GM18519 (cell line): ENCODE results near the gene SCIN.

Source experiments
- ATAC-seq: cut with Tn5 transposase; IDR thresholded peaks from one replicate; pipeline ENCODE4 v1.9.1; 2021; ENCODE audit warnings: mild to moderate bottlenecking, moderate library complexity; ENCODE audit not compliant: unreplicated experiment, low FRiP score

SCIN gene

DNA sequence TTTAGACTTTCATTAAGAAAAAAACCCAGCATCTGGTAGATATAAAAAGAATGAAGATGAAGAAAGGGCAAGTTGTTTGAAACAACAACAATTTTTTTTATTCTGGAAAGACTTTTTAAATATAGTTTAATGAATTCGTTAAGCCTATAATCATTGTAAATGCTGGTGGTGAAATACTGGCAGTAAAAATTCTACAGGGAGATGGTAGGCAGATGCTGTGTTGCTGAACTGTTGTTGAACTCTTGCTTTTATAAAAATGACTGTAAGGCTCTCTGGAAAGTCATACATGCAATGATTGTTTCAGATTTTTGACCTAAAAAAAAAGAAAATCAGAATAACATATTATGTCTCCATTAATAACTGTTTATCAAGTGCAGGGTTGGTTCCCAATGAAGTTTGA is 39.0 kb downstream of the SCIN start:
- ATAC-seq, result no peak

GRCh38 chr7:12610899-12611298 is 40.4 kb downstream of the SCIN start:
- no peak for ATAC-seq

GRCh38 chr7:12612622-12613021 is 42.1 kb downstream of the SCIN start:
- no peak for ATAC-seq

DNA sequence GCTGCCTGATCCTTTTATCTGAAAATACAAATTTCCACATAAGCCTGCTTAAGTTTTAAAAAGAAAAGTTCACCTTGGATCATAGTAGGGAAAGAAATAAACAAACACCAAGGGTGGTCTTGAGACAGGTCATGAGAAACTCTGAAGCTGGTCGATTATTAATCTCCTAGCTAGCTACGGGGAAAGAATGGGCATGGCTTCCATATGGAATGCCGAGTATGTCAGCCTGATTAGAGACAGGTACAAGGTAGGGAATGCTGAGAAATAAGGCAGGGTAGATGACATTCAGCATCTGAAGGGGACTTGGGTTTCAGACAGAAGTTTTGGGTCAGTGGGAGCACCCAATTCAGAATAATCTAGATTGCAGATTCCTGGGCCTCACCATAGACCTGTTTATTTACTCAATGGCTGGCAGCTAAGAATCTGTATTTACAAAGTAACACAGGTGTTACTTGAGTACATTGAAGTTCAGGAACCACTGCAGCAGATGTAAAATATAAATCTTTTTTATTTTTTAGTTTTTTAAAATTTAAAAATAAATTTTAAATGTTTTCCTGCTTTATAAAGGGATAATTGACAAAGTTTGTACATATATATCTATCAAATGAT is 49.0 kb downstream of the SCIN start:
- no peak for ATAC-seq

DNA sequence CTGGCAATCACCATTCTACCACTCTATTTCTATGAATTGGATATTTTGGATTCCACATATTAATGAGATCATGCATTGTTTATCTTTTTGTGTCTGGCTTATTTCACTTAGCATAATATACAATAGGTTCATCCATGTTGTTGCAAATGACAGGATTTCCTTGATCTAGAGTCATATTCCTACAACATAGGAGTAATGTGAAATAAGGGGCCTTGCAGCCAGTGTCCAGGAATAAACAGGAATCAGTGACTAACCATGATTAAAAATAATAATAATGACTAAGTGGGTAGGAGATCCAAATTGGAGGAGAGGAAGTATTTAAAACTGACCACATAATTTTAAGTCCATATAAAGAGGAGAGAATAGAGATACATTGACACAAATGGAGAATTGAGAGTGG is 49.9 kb downstream of the SCIN start:
- no peak for ATAC-seq

GRCh38 chr7:12623223-12623622 is 52.7 kb downstream of the SCIN start:
- no peak for ATAC-seq

GRCh38 chr7:12623885-12624498 is 53.5 kb downstream of the SCIN start:
- peak; percentile 65 for ATAC-seq

- no peak for ATAC-seq
Measured at GRCh38 chr7:12625836-12626235, 55.3 kb downstream of the SCIN start.

GRCh38 chr7:12629816-12630512 is 59.4 kb downstream of the SCIN start:
- ATAC-seq, result no peak

GRCh38 chr7:12630513-12630819 is 59.9 kb downstream of the SCIN start:
- no peak for ATAC-seq

DNA sequence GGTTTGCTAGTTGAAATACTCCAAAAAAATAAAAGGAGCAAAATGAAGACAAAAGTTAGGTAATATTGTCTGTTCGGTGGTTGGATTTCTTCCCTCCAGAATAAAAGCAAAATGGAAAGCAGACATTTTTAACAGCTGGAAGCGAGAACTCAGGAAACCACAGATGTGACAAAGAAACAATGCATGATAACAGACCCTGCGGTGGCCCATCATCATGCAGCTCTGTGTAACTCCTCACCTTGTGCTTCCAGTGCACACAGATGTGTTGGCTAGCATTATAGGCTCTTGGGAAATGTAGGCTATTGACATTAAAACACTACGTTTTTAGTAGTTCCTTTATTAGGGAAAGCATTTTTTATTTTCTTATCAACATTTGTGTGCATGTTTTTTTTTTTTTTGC is 63.1 kb downstream of the SCIN start:
- ATAC-seq, result no peak

GRCh38 chr7:12635830-12636229 is 65.3 kb downstream of the SCIN start:
- ATAC-seq, result peak; percentile 70

- no peak for ATAC-seq
Measured at GRCh38 chr7:12637328-12637727, 66.8 kb downstream of the SCIN start.

DNA sequence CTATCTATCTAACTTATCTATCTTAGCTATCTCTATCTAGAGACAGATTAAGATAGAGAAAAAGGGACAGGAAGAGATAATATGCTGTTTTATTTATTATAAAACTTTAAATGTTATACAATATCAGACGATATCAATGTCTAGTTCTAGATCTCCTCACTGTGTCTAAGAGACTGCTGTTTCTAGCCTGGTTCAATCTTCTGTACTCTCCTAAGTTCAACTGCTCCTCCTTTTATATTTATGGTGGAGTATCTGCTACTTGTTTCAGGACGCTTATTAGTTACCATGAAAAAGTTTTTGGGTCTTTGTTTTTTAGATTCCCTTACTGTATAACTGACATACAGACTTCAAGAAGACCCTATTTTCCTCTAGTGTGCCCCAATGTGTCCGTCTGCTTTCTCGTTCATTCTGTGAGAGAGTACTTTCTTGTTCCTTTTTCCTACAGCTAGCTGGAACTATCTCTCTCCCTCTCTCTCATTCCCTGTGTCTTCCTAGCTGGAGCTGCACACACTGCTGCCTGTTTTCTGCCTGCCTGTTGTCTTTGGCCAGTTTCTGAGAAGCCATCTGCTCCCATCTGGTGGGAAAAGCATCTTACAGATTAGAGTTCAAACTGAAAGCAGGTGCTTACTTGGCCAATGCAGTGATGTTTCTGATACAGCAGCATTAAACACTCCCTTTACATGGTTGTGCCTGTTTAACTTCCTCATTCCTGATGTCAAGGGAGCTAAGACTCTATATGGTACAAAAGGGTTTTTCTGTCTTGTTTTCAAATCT is 67.5 kb downstream of the SCIN start:
- ATAC-seq, result peak; percentile 34

DNA sequence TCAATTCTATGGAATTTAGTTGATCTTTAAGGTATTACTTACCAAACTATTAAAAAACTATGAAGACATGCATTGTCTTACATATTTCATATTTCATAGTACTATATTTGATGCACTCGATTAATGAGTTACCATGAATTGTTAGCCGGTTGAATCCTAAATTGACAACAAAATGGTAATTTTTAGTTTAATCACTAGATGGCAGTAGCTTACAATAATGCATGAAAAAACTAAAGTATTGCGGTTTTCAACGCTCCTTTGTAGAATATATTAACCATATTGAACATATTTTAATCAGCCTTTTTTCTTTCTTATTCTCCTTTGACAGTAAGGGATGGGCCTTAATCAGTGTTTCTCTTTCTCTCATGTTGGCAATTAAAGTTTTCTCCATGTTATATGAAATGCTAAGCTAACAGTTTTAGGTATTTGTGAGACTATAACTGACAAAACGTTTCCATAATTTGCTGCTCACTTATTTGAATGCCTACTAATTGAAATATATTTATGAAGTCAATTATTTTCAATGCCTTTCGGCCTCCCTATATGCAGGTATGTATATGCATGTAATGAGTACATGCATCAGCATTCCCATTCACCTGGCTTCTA is 68.4 kb downstream of the SCIN start:
- peak; percentile 47 for ATAC-seq

DNA sequence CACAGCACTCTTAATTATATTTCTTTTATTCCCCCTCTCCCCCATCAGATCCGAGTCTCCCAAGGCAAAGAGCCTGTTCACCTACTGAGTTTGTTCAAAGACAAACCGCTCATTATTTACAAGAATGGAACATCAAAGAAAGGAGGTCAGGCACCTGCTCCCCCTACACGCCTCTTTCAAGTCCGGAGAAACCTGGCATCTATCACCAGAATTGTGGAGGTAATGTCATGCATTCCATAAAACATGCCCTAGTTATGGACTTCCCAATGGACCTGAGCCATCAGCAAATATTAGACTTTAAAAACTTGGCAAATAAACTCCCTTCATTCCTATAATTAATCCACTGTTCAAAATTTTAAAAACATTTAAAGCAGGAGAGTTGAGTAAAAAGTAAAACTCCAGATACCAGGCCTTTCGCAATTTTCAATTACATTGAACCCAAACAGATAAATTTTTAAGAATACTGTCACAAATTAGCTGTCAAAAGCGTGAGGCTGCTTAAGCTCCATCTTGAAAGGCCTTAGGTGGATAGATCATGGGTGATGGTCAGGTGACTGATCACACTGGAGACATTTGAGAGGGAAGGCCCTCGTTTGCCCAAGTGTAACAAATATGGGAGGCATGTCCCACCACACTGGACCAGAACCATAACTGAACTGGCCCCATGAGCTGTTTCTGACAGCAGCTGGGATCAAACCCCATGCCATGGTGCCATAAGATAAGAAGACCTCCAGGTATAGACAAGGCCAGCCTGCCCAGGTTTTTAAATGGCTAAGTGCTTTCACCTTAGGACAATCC is 70.0 kb downstream of the SCIN start:
- no peak for ATAC-seq

DNA sequence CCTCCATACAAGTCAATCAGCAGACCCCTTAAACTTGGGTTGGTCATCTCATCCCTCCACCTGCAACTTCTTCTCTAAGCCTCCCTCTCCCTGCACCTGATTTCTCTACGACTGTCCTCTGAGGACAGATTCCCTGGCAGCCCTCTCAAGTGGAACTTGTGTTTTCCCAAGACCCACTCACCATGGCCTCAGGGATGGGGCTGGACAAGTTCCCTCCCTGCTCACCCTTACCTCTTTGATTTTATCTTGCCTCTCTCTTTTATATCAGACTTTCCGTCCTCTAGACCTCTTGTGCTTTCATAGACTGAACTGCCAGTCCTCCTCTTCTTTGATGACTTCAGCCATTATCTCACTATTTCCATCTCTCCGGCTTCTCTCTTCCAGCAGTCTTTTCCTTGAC is 70.7 kb downstream of the SCIN start:
- ATAC-seq, result no peak

DNA sequence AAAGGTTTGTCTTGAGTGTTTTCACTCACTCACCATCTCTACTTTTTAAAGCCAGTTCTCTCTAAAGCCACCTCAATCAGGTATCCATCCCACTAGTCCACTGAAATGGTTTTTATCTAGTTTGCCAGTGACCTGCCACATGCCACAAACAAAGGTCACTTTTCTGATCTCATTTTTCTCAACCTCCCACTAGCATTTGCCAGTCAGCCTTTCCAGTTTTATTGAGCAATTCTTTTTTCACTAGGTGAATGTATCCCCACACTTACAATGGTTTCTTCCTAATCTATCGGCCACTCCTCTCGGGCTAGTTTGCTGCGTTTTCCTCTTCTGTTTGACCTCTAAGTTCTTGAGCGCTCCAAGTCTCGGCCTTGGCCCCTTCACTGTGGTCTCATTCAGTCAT is 72.0 kb downstream of the SCIN start:
- ATAC-seq, result no peak

GRCh38 chr7:12643001-12643643 is 72.6 kb downstream of the SCIN start:
- ATAC-seq, result no peak

- no peak for ATAC-seq
Measured at GRCh38 chr7:12643644-12644043, 73.1 kb downstream of the SCIN start.
